Esophagus muscularis mucosa (tissue), 4 donors: ENCODE measurements around the gene NIN. TPM values are rescaled to one million over a fixed set of nuclear protein-coding genes. Genes with fewer than 3 reads are reported as not detected.

ENCODE experiments used
- DNase-seq: peaks from one replicate; pipeline ENCODE4 v3.0.0-alpha.2; 2017; ENCODE audit errors: extremely low spot score
- H3K27ac ChIP-seq, 4 donors: fragments of 200-600 bp; sonication (generic); replicated peaks in 1 of 4; 1 replicate in 3 of 4; 2 replicates in 1 of 4; pipeline ENCODE4 v1.5.1; 2016 to 2019; ENCODE audit warnings: mild to moderate bottlenecking in 1 of 4
- H3K27me3 ChIP-seq, 4 donors: fragments of 200-600 bp; sonication (generic); one replicate each; pipeline versions ENCODE4 v1.5.1 to v1.6.0; 2016 to 2019
- H3K36me3 ChIP-seq, 4 donors: fragments of 200-600 bp; sonication (generic); one replicate each; pipeline ENCODE4 v1.5.1; 2016 to 2019
- H3K4me1 ChIP-seq, 4 donors: fragments of 200-600 bp; sonication (generic); one replicate each; pipeline ENCODE4 v1.5.1; 2016 to 2019
- H3K4me3 ChIP-seq, 4 donors: fragments of 200-600 bp; sonication (generic); 1 replicate in 2 of 4; 2 replicates in 2 of 4; pipeline ENCODE4 v1.5.1; 2016 to 2019; ENCODE audit warnings: mild to moderate bottlenecking in 4 of 4, moderate library complexity in 1 of 4
- H3K9me3 ChIP-seq, 4 donors: fragments of 200-600 bp; sonication (generic); 1 replicate in 3 of 4; 2 replicates in 1 of 4; pipeline ENCODE4 v1.5.1; 2016 to 2019
- CTCF ChIP-seq, 3 experiments: fragments of 200-600 bp in 2 of 3; fragments of 450-650 bp in 1 of 3; sonication (generic) in 2 of 3; IDR thresholded peaks; one replicate each; pipeline ENCODE4 v1.5.1; 2017 to 2019; ENCODE audit warnings: antibody characterized with exemption in 3 of 3, mild to moderate bottlenecking in 2 of 3, moderate library complexity in 1 of 3
- EP300 ChIP-seq: sonication (generic); formaldehyde crosslinking; IDR thresholded peaks from one replicate; pipeline ENCODE4 v1.6.1; 2017; ENCODE audit warnings: antibody characterized with exemption
- POLR2A ChIP-seq: fragments of 450-650 bp; IDR thresholded peaks from one replicate; pipeline ENCODE4 v1.6.1; 2017; ENCODE audit warnings: antibody characterized with exemption, moderate library complexity, mild to moderate bottlenecking, low read depth
- POLR2AphosphoS5 ChIP-seq, 2 donors: sonication (generic); formaldehyde crosslinking; IDR thresholded peaks; one replicate each; pipeline ENCODE4 v1.6.1; 2017; ENCODE audit warnings: antibody characterized with exemption in 2 of 2
- WGBS: methylation state at CpG from one replicate; pipeline ENCODE4 v1.1.5; 2018; 5-methylcytosine and 5-hydroxymethylcytosine counted together
- intact Hi-C: fragments of 100-400 bp; cut with DNase I; formaldehyde crosslinking; loops from one replicate; pipeline ENCODE4 v1.15.1; 2023
- total RNA-seq, 4 donors: library from RNA; depleted of rRNA; stranded (reverse); fragments of >200 nt; gene quantifications; one replicate each; pipeline versions ENCODE4 v1.1.0 to v1.2.1, GENCODE V29; 2016

NIN gene
- total RNA-seq, 4 donors from 2014 or later, result 26.2 to 38.8 (median 34.1) TPM

GRCh38 chr14:50862036-50862570, 31.1 kb upstream of the NIN start:
- intact Hi-C loops, result loop anchor here (5.0 kb wide), 1 partner anchor 35 kb away; no protein-coding TSS in a partner anchor

DNA sequence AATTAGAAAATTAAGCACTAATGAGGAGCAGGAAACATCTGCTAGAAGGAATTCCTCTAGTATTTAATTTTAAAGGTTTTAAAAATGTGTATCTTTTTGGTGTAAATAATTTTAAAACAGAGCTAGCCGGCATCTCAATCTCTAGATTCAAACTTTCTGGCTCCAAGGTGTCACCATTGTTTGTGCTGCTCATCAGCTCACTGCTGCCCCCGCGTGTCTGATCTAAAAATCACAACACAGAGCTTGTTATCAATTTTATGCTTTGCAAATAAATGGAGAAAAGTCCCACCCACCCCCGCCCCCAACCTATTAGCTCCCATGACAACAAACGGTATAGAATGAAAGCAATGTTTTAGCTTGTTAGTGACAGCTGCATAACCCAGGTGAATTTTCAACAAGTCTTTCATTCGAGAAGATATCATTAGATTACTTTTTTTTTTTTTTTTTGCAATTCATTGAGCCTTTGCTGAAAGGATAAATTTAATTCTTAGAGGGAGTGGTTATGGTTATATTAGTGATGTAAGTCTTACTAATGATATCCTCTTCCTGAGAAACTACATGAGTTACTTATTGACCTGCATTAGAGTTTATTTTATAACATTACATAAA, 29.6 kb upstream of the NIN start:
- peak; percentile 96 for DNase-seq
- Histone ChIP-seq H3K4me1 (peaks cover 7 to 9% (median 7%) of the 10 kb centered on the region in 4 donors), H3K27ac (peak overlapping the region; percentile 45 to 78 (median 69)), H3K36me3 (no peaks in the 10 kb centered on the region), H3K4me3 (peak overlapping the region; percentile 45 to 71 (median 63)), H3K27me3 (no peaks in the 10 kb centered on the region), H3K9me3 (no peaks in the 10 kb centered on the region)
- TF ChIP-seq POLR2A, result no peak
- peak; percentile 63 to 81 (median 81) for TF ChIP-seq CTCF (IDR thresholded peaks at IDR 0.05)
- 6% methylated on average over 6 of the region's 6 CpGs for WGBS
- intact Hi-C loops, result loop anchor here (5.0 kb wide), 1 partner anchor 33 kb away; no protein-coding TSS in a partner anchor

More at GRCh38 chr14:50862036-50862570, 31.1 kb upstream of the NIN start:
- 78% methylated on average over 4 of the region's 4 CpGs for WGBS
- Histone ChIP-seq H3K4me1 (peaks cover 7 to 9% (median 7%) of the 10 kb centered on the region in 4 donors), H3K36me3 (no peaks in the 10 kb centered on the region), H3K27ac (no peak overlapping the region), H3K9me3 (no peaks in the 10 kb centered on the region), H3K27me3 (no peaks in the 10 kb centered on the region), H3K4me3 (no peak overlapping the region)
- no peak for TF ChIP-seq POLR2A
- TF ChIP-seq CTCF (IDR thresholded peaks at IDR 0.05), result no peak
- TF ChIP-seq POLR2AphosphoS5 (IDR thresholded peaks at IDR 0.05), result no peak
- TF ChIP-seq EP300, result no peak
- no peak for DNase-seq

- intact Hi-C loops, result loop anchor here (10.0 kb wide), 1 partner anchor 254 kb away; no protein-coding TSS in a partner anchor
- Histone ChIP-seq H3K4me3 (peak overlapping the region; percentile 45 to 71 (median 63)), H3K9me3 (no peaks in the 10 kb centered on the region), H3K27me3 (no peaks in the 10 kb centered on the region), H3K4me1 (peaks cover 7 to 9% (median 7%) of the 10 kb centered on the region in 4 donors), H3K27ac (peak overlapping the region; percentile 45 to 78 (median 69)), H3K36me3 (no peaks in the 10 kb centered on the region)
- no peak for TF ChIP-seq POLR2AphosphoS5 (IDR thresholded peaks at IDR 0.05)
- no peak for TF ChIP-seq POLR2A
- TF ChIP-seq CTCF (IDR thresholded peaks at IDR 0.05), result no peak
- TF ChIP-seq EP300, result no peak
- DNase-seq, result no peak
- WGBS, result 0% methylated on average over 1 of the region's 1 CpG
These were observed 28.3 kb upstream of the NIN start for GRCh38 chr14:50859296-50859624.

DNA sequence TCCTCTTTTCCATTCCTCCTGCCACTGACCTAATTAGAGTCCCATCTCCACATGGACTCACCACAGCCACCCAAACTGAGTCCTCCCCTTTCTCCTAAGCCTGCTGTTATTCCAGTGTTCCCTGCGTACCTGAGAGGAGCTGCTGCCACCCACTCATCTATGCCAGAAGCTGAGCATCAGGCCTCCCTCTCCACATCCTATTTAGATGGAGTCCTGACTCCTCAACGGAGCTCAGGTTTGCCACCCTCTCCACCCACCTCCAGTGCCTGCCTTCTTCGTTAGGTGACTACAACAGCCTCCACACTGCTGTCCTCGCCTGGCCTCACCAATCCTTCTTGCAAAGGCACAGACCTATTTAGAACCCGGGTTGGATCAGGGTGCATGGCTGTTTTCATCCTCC, 25.7 kb upstream of the NIN start:
- intact Hi-C loops, result loop anchor here (10.0 kb wide), 1 partner anchor 252 kb away; no protein-coding TSS in a partner anchor
- Histone ChIP-seq H3K27me3 (no peaks in the 10 kb centered on the region), H3K4me3 (no peak overlapping the region), H3K4me1 (peaks cover 7 to 9% (median 7%) of the 10 kb centered on the region in 4 donors), H3K36me3 (no peaks in the 10 kb centered on the region), H3K9me3 (no peaks in the 10 kb centered on the region), H3K27ac (no peak overlapping the region)
- no peak for DNase-seq
- no peak for TF ChIP-seq POLR2A
- no peak for TF ChIP-seq CTCF (IDR thresholded peaks at IDR 0.05)
- no peak for TF ChIP-seq EP300
- no peak for TF ChIP-seq POLR2AphosphoS5 (IDR thresholded peaks at IDR 0.05)
- 88% methylated on average over 5 of the region's 5 CpGs for WGBS
